GM19099 (cell line): ENCODE measurements around the gene ZNF556.

Source experiments
- POLR2A ChIP-seq: IDR thresholded peaks from 3 replicates; pipeline ENCODE4 v1.6.1; 2011; ENCODE audit warnings: low read depth; ENCODE audit not compliant: insufficient read length; ENCODE audit errors: extremely low read depth

The ZNF556 gene

GRCh38 chr19:2883686-2884439 is 16.7 kb downstream of the ZNF556 start:
- no peak for TF ChIP-seq POLR2A

GRCh38 chr19:2885736-2886135 is 18.6 kb downstream of the ZNF556 start:
- no peak for TF ChIP-seq POLR2A

DNA sequence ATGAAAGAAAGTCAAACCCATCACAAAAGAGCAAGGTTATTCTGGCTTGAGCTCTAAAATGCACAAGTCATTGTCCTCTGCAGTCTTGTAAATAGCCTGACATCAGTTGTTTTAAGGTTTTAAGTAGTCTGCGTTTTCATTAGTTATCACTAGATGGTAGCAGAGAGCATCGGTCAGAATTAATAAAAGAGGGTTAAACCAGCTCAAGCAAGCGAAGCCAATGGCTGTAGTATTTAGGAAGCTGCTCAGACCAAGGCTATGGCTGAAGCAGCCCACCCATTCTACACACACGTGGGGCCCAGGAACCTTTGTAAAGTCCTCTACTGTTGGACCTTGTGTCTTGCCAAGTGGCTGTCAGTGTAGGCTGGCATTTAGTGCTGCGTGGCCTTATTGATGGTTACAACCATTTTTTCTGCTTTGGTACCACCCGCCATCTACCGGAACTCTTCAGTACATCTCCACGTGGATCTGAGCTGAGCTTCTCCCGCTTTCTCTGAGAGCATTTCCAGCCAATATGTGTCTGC is 20.3 kb downstream of the ZNF556 start:
- TF ChIP-seq POLR2A = no peak

- TF ChIP-seq POLR2A = no peak
Observed at GRCh38 chr19:2888731-2889224, 21.6 kb downstream of the ZNF556 start.

GRCh38 chr19:2896694-2897093 is 29.6 kb downstream of the ZNF556 start:
- TF ChIP-seq POLR2A = no peak

DNA sequence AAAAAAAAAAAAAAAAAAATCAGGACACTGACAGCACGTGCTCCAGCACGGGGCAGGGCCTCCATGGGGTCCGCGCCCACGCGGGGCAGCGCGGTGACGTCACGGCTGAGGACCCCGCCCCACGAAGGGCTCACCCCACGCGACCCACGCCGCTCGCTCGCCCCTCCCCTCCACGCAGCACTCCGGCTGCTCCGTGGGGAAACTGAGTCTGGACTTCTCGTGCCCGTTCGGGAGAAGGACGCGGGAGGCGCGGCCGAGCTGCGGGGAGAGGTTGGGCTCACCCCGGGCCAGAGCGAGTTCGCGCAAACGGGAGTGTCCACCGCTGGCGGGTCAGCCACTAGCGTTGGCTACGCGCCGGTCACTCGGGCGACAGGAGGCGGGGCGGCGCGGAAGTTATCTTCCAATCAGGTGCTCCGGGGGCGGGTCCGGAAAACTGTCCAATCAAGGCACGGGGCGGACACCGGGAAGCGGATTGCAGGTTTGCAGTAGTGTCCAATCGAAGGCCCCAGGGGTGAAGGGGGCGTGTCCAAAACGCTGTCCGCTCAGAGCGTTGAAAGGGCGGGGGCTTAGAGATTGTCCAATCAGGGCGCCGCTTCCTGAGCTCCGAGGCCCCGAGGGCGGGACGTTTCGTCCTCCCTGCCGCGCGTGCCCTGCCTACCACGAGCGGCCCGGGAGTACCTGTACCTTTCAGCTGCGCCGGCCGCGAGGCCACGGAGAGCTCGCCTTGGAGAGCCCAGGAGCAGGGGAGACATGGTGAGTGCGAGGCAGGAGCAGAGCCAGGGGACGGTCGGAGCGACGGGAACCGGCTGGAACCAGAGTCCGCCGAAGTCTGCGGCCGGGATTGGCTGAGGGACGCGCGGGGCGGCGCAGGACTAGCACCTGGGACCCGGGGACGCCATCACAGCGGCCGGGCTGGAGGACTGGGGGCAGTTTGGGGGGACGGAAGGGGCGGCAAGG is 33.4 kb downstream of the ZNF556 start, which contains the start of gene ZNF57:
TSS of gene ZNF57 (plus strand) at position 633 of the 957 bp plus-strand sequence. CDS start at position 751, 118 bp downstream.
- peak; percentile 70 for TF ChIP-seq POLR2A

DNA sequence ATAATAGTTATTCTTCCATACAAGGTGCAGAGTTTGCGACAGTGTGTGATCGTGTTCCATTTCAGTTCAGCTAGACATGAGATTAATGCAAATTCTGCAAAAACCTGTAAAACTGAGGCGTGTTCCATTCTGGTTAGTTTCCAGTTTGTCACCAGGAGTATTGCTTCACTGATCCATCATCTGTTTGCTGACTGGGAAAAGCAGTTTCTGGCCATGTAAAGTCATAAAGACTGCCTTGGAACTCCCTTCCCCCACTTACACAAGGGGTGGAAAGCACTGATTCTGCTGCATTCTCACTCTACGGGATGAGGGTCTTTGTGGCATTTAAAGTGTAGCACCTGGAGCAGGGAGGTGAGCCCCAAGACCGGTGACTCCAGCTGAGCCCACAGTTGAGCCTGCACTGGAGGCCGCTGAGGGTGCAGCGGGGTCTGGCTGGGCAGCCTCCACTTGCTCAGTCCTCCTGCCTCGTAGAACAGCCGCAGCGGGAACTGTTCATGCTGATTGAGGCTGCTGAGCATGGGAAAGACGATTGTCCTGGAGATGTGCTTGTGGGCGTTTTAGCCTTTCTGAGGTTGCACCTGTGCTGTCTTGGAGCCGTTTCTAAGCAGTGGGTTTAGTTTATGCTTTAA is 35.6 kb downstream of the ZNF556 start:
- TF ChIP-seq POLR2A = no peak

DNA sequence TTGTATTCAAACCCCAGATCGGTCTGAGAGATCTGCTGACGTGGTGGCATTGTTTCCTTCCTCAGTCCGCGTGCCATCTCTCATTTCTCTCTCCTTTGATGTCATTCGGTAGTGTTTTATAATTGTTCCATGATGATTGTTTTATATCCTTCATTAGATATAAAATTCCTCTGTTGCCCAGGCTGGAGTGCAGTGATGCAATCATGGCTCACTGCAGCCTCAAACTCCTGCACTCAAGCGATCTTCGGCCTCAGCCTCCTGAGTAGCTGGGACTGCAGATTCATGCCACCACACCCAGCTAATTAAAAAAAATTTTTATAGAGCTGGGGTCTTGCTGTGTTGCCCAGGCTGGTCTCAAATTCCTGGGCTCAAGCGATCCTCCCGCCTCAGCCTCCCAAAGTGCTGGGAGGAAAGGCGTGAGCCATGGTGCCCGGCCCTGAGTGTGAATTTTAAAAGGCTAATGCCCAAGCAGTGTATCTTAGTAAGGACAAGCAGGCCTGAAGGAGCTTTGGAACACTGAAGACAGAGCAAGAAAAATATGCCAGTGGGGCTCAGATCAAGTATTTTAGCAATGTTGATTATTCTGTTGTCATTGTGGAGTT is 38.9 kb downstream of the ZNF556 start:
- TF ChIP-seq POLR2A = no peak

- TF ChIP-seq POLR2A = no peak
Observed at GRCh38 chr19:2906631-2907195, 39.6 kb downstream of the ZNF556 start.

DNA sequence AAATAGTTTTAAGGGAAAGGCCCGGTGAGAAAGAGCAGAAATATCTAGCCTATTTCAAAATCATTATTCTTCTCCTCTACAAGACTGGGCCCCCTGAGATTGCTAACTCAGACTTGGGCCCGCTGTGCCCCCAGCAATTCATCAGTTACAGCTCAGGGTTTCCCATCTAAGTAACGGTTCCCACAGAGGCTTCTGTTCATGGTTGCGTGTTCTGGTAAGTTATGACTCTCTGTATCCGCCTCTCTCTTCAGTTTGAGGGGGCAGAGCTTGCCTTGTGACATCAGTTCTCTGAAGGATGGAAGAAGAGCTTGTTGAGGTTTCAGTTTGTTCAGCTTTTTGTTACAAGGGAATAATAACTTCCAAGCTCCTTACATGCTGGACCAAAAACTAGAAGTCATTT is 45.2 kb downstream of the ZNF556 start:
- TF ChIP-seq POLR2A = no peak

DNA sequence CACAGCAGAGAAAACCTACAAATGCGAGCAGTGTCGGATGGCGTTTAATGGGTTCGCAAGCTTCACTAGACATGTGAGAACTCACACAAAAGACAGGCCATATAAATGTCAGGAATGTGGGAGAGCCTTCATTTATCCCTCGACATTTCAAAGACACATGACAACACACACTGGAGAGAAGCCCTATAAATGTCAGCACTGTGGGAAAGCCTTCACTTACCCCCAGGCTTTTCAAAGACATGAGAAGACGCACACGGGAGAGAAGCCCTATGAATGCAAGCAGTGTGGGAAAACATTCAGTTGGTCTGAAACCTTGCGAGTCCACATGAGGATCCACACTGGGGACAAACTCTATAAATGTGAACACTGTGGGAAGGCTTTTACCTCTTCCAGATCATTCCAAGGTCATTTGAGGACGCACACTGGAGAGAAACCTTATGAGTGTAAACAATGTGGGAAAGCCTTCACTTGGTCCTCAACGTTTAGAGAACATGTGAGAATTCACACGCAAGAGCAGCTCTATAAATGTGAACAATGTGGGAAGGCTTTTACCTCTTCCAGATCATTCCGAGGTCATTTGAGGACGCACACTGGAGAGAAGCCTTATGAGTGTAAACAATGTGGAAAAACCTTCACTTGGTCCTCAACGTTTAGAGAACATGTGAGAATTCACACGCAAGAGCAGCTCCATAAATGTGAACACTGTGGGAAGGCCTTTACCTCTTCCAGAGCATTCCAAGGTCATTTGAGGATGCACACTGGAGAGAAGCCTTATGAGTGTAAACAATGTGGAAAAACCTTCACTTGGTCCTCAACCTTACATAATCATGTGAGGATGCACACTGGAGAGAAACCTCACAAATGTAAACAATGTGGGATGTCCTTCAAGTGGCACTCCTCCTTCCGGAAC is 50.4 kb downstream of the ZNF556 start:
- TF ChIP-seq POLR2A = no peak

DNA sequence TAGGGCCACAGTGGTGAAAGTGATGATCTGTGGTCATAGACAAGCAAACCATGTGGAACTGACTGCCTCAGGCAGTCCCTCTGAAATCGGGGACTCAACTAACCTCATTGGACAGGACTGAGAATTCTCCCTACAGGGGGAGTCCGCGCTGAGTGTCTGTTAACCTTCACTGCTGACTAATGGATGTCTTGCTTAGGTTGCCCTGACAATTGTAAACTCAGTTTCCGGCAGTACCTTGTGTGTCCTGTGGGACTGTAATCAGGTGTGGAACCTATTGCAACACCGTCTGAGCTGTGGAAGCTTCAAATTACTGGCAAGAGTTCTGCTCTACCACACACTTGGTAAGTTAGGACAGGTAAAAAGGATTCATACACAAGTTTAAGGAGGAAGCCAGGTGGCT is 55.9 kb downstream of the ZNF556 start:
- no peak for TF ChIP-seq POLR2A

GRCh38 chr19:2923510-2923909 is 56.4 kb downstream of the ZNF556 start:
- TF ChIP-seq POLR2A = no peak
